Adrenal gland (tissue), 12 donors: ENCODE results near the gene SLF1. TPM values are rescaled to one million over a fixed set of nuclear protein-coding genes. Genes with fewer than 3 reads are reported as not detected.

Experiments
- DNase-seq, 7 donors: peaks; one replicate each; pipeline ENCODE4 v3.0.0-alpha.2; 2019 to 2020
- H3K27ac ChIP-seq, 5 donors: fragments of 200-600 bp; sonication (generic) in 4 of 5; 1 replicate in 3 of 5; 2 replicates in 2 of 5; pipeline versions ENCODE4 v1.5.1 to v1.8.0; 2016 to 2020; ENCODE audit warnings: mild to moderate bottlenecking in 1 of 5
- H3K27me3 ChIP-seq: fragments of 200-600 bp; 2 replicates; pipeline ENCODE4 v1.8.0; 2021
- H3K36me3 ChIP-seq, 2 donors: fragments of 200-600 bp; replicated peaks in 1 of 2; 1 replicate in 1 of 2; 2 replicates in 1 of 2; pipeline versions ENCODE4 v1.5.1 to v1.8.0; 2018 to 2022
- H3K4me1 ChIP-seq, 2 donors: fragments of 200-600 bp; replicated peaks in 1 of 2; 1 replicate in 1 of 2; 2 replicates in 1 of 2; pipeline versions ENCODE4 v1.5.1 to v1.8.0; 2018 to 2021
- H3K4me3 ChIP-seq, 4 donors: fragments of 200-600 bp; sonication (generic) in 3 of 4; one replicate each; pipeline ENCODE4 v1.5.1; 2016 to 2018
- H3K9me3 ChIP-seq, 3 donors: fragments of 200-600 bp; sonication (generic) in 1 of 3; replicated peaks in 1 of 3; 1 replicate in 2 of 3; 2 replicates in 1 of 3; pipeline versions ENCODE4 v1.5.1 to v1.8.0; 2016 to 2021
- CTCF ChIP-seq, 6 experiments: fragments of 450-650 bp in 4 of 6; fragments of 200-600 bp in 2 of 6; sonication (generic) in 1 of 6; IDR thresholded peaks; 1 replicate in 5 of 6; 2 replicates in 1 of 6; pipeline versions ENCODE4 v1.5.1 to v1.8.0; 2016 to 2021; ENCODE audit warnings: antibody characterized with exemption in 6 of 6, mild to moderate bottlenecking in 2 of 6, moderate library complexity in 1 of 6
- POLR2A ChIP-seq, 2 donors: fragments of 450-650 bp; IDR thresholded peaks; one replicate each; pipeline ENCODE4 v1.6.1; 2017; ENCODE audit warnings: antibody characterized with exemption in 2 of 2, mild to moderate bottlenecking in 2 of 2, moderate library complexity in 1 of 2
- WGBS, 4 donors: extraction: QIAGEN DNeasy Blood & Tissue Kit in 2 of 4; methylation state at CpG; one replicate each; pipeline versions ENCODE4 v1.1.5 to v1.1.7; 2013 to 2017; 5-methylcytosine and 5-hydroxymethylcytosine counted together
- intact Hi-C, 2 donors: fragments of 100-400 bp; cut with DNase I; formaldehyde crosslinking; loops; one replicate each; pipeline versions ENCODE4 v1.14.1 to v1.15.0; 2022 to 2023
- polyA plus RNA-seq, 3 donors: library from polyadenylated mRNA; stranded (reverse); fragments of 200-250 nt in 2 of 3; fragments of 350-450 nt in 1 of 3; fragmentation: Illumina TruSeq in 1 of 3; extraction: RNeasy Lipid Tissue Mini Kit (QIAGEN cat#74804) in 1 of 3; gene quantifications; one replicate each; pipeline ENCODE4 v1.2.3, GENCODE V29; 2013 to 2014
- total RNA-seq, 9 donors: library from RNA; depleted of rRNA in 4 of 9; stranded (reverse); fragments of >200 nt in 4 of 9; fragments of 120-200 nt in 1 of 9; fragmentation: NEBNext Ultra II Directional in 1 of 9; extraction: Animal tissue kit (Norgen Biotek cat#: 25700) in 1 of 9; gene quantifications; one replicate each; pipeline versions ENCODE4 v1.1.0 to v1.2.4, GENCODE V29; 2013 to 2023
- donor health status: healthy with polysubstance abuse.
- donor health status: Bipolar disorder and iron deficiency.
- donor health status: DM: yes; HTN: yes; CAD: no.
- donor health status: DM: no; HTN: no; CAD: no.
- donor health status: DM: no; HTN: no; CAD: no.
- donor health status: DM: yes; HTN: yes; CAD: no.

SLF1 gene
- total and polyA plus RNA-seq, 12 donors: 1.3 to 9.8 (median 3.4) TPM

- no peak for TF ChIP-seq POLR2A (IDR thresholded peaks at IDR 0.05)
- Histone ChIP-seq H3K9me3 (no peaks in the 10 kb centered on the region), H3K27ac (no peak overlapping the region), H3K4me3 (no peak overlapping the region), H3K36me3 (no peaks in the 10 kb centered on the region), H3K4me1 (no peaks in the 10 kb centered on the region), H3K27me3 (peaks cover 4% of the 10 kb centered on the region)
- intact Hi-C loops: no loop called here
- no peak for DNase-seq
- 57 to 72% (median 65%) methylated on average over 2 of the region's 2 CpGs for WGBS, 4 donors
These were observed 121.8 kb downstream of the SLF1 start for GRCh38 chr5:94740286-94740685.

- Histone ChIP-seq H3K27ac (no peak overlapping the region), H3K9me3 (no peaks in the 10 kb centered on the region), H3K36me3 (no peaks in the 10 kb centered on the region), H3K27me3 (peaks cover 4% of the 10 kb centered on the region), H3K4me1 (no peaks in the 10 kb centered on the region), H3K4me3 (no peak overlapping the region)
- 75 to 87% (median 79%) methylated on average over 4 of the region's 4 CpGs for WGBS, 4 donors
- no peak for TF ChIP-seq CTCF (IDR thresholded peaks at IDR 0.05)
- no peak for TF ChIP-seq POLR2A (IDR thresholded peaks at IDR 0.05)
- no peak for DNase-seq
- intact Hi-C loops: no loop called here
These were observed 124.4 kb downstream of the SLF1 start for GRCh38 chr5:94742852-94743251.

GRCh38 chr5:94744906-94745305, 126.4 kb downstream of the SLF1 start:
- Histone ChIP-seq H3K27ac (no peak overlapping the region), H3K4me3 (no peak overlapping the region), H3K4me1 (no peaks in the 10 kb centered on the region), H3K27me3 (peaks cover 4% of the 10 kb centered on the region), H3K36me3 (no peaks in the 10 kb centered on the region), H3K9me3 (no peaks in the 10 kb centered on the region)
- intact Hi-C loops: no loop called here
- no peak for DNase-seq
- TF ChIP-seq POLR2A (IDR thresholded peaks at IDR 0.05): no peak
- no peak for TF ChIP-seq CTCF (IDR thresholded peaks at IDR 0.05)
- WGBS, 4 donors: 87 to 92% (median 90%) methylated on average over 2 of the region's 2 CpGs

GRCh38 chr5:94745786-94746730, 127.6 kb downstream of the SLF1 start:
- no peak for TF ChIP-seq POLR2A (IDR thresholded peaks at IDR 0.05)
- no peak for TF ChIP-seq CTCF (IDR thresholded peaks at IDR 0.05)
- no peak overlapping the region for H3K4me3 ChIP-seq
- no peak for DNase-seq
- no peaks in the 10 kb centered on the region for H3K9me3 ChIP-seq
- H3K4me1 ChIP-seq: no peaks in the 10 kb centered on the region
- H3K36me3 ChIP-seq: no peaks in the 10 kb centered on the region
- intact Hi-C loops: no loop called here
- WGBS, 4 donors: 60 to 66% (median 64%) methylated on average over 5 of the region's 5 CpGs
- no peak overlapping the region for H3K27ac ChIP-seq
- peaks cover 4% of the 10 kb centered on the region for H3K27me3 ChIP-seq
